ENCODE measurements around the gene NKAIN2.
"Not testable (repeated sequence)": the region's sequence is repeated elsewhere in the genome, so short reads cannot be mapped to it uniquely, and the experiment has no call there.

The NKAIN2 gene

GRCh38 chr6:124462750-124463149 lies 659.1 kb downstream of the NKAIN2 start:
- no peak for DNase-seq

DNA sequence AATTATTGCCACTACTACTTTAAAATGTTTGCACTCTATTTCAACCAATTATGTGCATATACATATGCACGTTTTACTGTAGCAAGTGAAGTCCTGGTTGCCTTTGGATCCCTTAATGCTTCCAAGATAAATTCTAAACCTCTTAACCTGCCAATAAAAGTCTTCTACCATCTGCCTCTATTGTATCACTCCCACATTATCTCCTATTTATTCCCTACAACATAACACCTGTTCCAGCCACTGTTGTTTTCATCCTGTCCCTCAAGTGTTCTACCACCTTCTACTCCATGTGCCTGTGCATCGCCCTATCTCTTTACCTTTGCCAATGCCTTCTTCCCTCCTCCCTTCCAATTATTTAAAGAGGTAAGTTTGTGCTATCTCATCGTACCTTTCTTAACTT lies 659.6 kb downstream of the NKAIN2 start:
- DNase-seq, result peak; percentile 46

DNA sequence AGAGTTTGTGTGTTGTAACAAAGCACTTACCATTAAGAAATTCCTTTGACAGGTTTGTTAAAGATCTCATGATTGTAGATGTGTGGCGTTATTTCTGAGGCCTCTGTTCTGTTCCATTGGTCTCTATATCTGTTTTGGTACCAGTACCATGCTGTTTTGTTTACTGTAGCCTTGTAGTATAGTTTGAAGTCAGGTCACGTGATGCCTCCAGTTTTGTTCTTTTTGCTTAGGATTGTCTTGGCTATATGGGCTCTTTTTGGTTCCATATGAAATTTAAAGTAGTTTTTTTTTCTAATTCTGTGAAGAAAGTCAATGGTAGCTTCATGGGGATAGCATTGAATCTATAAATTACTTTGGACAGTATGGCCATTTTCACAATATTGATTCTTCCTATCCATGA lies 660.9 kb downstream of the NKAIN2 start:
- DNase-seq, result not testable (repeated sequence)

DNA sequence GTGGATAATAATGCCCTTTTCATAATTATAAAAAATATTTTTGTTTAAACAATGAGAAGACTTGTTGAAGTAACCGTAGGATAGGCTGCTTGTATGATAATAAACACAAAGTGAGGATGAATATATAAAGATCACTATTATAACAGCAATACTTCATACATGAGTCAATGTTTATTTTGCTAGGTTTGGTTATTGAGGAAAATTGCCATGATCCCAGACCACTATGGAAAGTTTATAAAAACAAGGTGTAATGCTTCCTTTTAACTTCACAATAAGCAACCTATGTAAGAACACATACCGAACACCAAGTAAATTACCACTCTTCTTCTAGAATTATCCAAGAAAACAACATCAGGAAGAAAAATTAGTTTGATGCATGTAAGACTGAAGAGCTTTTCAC lies 663.3 kb downstream of the NKAIN2 start:
- DNase-seq, result no peak

DNA sequence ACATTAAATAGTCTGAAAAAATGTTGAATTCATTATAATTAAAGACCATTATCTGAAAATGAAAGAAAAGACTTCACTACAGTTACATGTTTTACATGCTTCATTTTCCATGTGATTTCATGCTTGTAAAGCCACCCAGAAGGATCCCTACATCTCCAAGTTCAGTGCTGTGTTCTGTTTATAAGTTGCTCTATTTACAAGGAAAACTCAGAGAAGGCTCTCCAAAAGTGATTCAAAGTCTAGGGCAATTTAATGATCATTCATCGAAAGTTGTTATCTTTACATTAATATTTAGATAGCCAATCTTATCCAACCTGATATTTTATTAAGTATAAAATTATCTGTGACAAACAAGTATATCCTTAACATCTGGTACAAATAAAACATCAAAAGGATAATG lies 663.7 kb downstream of the NKAIN2 start:
- no peak for DNase-seq

GRCh38 chr6:124470803-124471202 lies 667.1 kb downstream of the NKAIN2 start:
- no peak for DNase-seq

GRCh38 chr6:124475176-124475575 lies 671.5 kb downstream of the NKAIN2 start:
- no peak for DNase-seq

GRCh38 chr6:124478906-124479305 lies 675.2 kb downstream of the NKAIN2 start:
- no peak for DNase-seq

DNA sequence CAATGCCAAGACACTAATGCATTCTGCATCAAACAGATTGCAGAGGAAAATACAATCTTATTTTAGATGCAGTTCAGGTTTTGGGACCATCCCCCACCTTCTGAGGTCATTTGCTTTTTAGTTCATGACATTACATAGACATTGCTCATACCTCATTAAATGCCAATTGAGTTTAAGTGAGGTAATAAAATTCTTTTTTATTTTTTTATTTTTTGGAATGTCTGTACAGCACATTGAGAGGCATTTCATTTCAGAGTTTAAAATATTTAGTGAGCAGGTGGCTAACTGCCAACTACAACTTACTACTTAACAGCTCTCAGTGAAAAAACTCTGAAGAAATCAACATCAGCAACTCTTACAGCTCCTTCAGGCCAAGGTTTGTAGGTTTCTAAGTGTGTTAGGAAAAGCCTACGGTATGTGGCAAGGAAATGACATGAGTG lies 676.3 kb downstream of the NKAIN2 start:
- no peak for DNase-seq

DNA sequence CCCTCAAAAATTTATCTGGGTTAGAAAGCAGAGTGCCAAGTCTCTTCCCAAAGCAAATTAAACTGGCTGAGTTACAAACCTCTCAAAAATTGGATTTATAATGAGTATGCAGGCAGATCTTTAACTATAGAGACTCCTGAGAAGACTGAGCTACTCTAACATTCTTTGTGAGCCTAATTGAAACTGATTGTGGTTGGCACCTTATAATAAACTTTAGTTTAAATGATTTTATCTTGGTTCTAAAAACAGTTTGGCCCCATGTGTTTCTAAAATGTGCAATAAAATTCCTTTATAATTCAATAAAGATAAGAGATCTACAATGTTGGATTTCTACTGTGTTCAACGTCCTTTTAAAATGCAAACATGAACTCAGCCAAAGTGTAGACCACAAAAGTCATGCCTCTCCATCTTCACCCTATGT lies 678.4 kb downstream of the NKAIN2 start:
- DNase-seq, result no peak

DNA sequence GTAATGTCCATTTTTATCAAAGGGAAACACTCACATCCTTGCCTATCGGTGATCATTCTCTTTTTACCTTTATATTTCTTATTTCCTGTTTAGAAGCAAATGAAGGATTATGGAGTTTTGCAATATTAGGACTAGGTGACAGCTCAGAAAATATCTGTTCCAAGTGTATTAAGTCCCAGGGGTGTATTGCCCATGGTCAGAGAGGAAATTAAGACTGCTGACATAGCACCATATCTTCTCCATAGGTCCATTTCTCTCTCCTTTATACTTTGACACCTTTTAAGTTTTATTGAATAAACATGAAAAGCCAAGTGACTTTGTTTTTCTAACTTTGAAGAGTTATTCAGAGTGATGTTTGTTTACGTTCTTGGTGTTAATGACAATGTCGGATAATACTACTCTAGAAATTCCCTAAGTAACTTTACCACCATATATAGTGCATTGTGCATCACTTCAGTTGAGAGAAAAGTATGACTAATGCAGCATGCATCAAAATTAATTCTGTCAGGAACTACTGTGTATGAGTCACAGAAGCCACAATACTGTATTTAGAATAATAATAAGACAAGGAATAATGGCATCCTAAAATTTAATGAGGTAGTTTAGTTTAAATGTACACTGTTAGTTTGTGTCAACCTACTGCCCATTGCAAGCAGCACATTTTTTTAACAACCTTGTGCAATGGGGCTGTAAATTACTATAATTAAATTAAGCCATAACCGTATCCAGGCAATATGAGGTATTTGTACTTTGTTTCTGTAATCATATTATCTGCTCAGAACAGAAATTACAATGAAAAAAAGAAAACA lies 684.2 kb downstream of the NKAIN2 start:
- DNase-seq, result peak; percentile 82

GRCh38 chr6:124490122-124490521 lies 686.5 kb downstream of the NKAIN2 start:
- no peak for DNase-seq

GRCh38 chr6:124493259-124493658 lies 689.6 kb downstream of the NKAIN2 start:
- DNase-seq, result no peak

DNA sequence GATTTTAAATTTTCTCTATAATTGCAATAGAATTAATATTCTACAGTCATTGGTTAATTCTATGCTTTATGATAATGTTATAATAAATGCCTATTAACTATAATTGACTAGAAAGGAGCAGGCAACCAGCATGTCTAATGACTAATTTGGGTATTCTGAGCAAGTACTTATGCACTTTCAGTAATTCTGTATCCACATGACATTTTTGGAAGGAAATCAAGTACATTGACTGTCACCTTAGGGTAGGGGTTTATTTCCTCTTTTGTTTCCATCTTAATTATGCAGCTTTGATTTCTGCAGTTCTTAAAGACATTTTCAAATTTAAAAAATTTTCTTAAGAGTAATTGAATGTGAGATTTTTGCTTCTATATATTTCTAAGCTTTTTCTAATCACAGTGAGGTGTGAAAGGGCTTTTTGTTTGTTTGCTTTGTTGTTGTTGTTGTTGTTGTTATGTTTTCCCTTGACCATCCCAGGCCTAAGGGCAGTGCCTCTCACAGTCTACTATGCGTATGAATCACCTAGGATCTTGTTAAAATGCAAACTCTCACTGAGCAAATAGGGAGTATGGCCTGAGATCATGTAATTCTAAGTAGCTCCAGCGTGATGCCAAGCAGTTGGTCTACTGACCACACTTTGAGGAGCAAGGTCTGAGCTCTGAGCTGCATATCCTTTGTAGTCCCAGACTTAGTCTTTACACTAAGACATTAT lies 691.4 kb downstream of the NKAIN2 start:
- no peak for DNase-seq

- no peak for DNase-seq
Measured at GRCh38 chr6:124495665-124496190, 692.1 kb downstream of the NKAIN2 start.

DNA sequence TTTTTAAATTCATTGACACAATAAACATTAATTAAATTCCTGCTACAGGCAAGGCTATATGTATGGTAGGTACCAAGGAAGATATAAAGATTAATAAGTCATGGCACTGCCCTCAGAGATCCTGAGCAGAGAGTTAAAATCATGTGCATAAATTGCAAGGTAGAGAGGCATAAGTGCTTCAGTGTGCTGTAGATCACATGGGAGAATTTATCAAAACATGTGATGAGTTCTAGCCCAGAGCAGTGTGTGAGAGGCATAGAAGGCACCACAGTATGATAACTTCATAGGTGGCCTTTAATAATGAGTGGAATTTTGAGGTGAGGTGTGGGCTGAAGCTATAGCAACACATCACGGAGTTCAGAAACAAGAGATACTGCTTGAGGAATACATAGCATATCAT lies 692.7 kb downstream of the NKAIN2 start:
- DNase-seq, result no peak

DNA sequence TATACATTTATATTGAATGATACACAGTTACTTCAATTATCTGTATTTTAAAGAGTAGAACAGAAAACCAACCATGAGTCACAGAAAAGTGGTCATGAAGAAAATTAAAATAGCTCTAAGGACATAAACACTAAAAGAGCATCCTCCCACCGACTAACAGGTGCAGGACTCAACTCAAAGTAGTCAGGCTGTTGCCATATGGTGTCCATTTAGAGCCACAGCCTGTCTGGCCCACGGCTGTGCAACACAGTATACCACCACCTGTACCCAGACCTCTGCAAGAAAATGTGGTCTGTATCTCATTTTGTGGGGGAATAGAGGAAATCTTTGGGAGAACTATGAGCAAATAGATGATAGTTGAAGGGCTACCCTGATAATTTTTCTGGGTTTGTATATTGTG lies 708.8 kb downstream of the NKAIN2 start:
- no peak for DNase-seq

GRCh38 chr6:124517339-124517738 lies 713.7 kb downstream of the NKAIN2 start:
- DNase-seq, result no peak

DNA sequence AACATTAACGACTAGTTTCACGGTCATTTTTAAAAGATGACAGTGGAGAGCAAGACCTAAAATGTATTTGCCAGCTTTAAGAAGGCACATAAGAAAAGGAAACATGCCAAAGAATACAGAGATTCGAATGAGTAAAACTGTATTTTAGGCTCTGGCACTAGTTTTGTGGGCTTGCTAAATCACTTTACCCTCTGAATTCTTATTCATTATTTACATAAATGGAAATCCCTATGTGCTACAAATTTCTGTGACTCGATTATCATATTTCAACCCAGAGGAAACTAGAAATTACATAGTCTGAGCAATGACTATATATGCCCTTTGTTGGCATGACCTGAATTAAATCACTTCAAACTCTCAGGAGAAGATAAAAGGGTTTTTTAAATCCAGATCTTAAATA lies 716.8 kb downstream of the NKAIN2 start:
- no peak for DNase-seq

DNA sequence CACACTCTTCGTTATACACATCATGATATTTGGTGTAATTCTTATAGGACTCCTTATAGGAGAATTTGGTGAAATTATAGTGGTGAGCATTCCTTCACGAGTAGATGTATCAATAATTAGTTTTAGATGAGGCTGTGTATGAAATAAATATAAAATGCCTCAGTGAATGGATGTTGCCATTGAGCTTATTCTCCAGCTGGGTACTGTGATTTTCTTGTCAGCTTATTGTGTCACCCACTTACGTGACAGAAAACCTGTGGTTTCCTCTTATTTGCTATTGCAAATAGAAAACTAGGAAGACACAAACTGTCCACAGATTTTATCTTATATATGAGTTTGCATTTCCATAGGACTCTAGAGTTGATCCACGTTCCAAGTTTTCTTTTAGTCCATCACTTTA lies 718.7 kb downstream of the NKAIN2 start:
- no peak for DNase-seq

- DNase-seq, result no peak
Measured at GRCh38 chr6:124524491-124525200, 721.0 kb downstream of the NKAIN2 start.

DNA sequence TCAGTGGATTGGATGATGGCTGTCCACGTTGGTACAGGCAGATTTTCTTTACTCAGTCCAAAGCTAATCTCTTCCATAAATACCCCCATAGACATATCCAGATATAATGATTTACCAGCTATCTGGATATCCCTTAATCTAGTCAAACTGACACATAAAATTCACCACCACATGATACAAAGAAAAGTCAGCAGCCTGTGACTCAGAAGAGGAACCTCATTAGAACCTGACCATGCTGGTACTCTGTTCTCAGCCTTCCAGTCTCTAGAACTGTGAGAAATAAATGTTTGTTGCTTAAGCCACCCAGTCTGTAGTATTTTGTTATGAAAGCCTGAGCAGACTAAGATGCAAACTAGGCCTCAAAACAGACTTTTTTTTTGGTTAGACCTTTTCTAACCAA lies 727.3 kb downstream of the NKAIN2 start:
- no peak for DNase-seq

- no peak for DNase-seq
Measured at GRCh38 chr6:124535299-124535698, 731.6 kb downstream of the NKAIN2 start.

DNA sequence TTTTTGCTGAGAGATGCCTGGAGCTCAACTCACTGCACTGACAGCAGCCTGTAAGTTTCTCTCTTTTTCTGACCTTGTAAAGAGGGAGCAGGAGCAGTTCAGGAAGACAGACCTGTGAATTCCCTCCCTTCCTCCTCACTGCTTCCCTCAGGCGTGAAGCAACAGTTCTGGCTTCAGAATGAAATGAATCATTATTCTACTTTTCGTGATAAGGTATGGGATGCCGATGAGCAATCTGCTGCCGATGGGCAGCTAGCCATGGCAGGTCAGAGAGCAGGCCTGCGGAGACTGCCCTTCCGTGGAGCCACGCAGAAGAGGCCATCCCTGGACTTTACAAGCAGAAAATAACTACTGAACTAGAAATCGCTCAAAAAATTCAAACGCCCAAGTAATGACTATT lies 732.1 kb downstream of the NKAIN2 start:
- DNase-seq, result no peak

Measured in NCI-H2081 treated with DMSO at 0.1 percent for 48 hours (cell line).